G401.6 (cell line): ENCODE data around the gene WSB2.

Experiments used
- FAIRE-seq: peaks from 2 replicates; lab custom pipeline; 2012; peaks lifted over from hg19 to GRCh38; lab: Jason Lieb, UNC

Gene WSB2

GRCh38 chr12:118061873-118062843, 1.2 kb upstream of the WSB2 start:
- FAIRE-seq = no peak

GRCh38 chr12:118060301-118061010, 523 bp downstream of the WSB2 start:
- no peak for FAIRE-seq

GRCh38 chr12:118059341-118060191, 1.4 kb downstream of the WSB2 start:
- no peak for FAIRE-seq

GRCh38 chr12:118058881-118059280, 2.1 kb downstream of the WSB2 start:
- FAIRE-seq = no peak

- FAIRE-seq = no peak
These were observed 2.8 kb downstream of the WSB2 start for GRCh38 chr12:118058227-118058626.

GRCh38 chr12:118055865-118056773, 4.9 kb downstream of the WSB2 start:
- FAIRE-seq = no peak

- no peak for FAIRE-seq
These were observed 5.8 kb downstream of the WSB2 start for GRCh38 chr12:118055144-118055557.

GRCh38 chr12:118053071-118053985, 7.7 kb downstream of the WSB2 start:
- no peak for FAIRE-seq

- FAIRE-seq = no peak
These were observed 8.5 kb downstream of the WSB2 start for GRCh38 chr12:118052324-118053070.

- FAIRE-seq = no peak
These were observed 9.7 kb downstream of the WSB2 start for GRCh38 chr12:118050972-118051910.

- no peak for FAIRE-seq
These were observed 14.5 kb downstream of the WSB2 start for GRCh38 chr12:118046430-118046829.

GRCh38 chr12:118044577-118044976, 16.4 kb downstream of the WSB2 start:
- no peak for FAIRE-seq

- no peak for FAIRE-seq
These were observed 16.9 kb downstream of the WSB2 start for GRCh38 chr12:118044075-118044474.

- FAIRE-seq = no peak
These were observed 18.9 kb downstream of the WSB2 start for GRCh38 chr12:118042091-118042490.

- FAIRE-seq = no peak
These were observed 22.8 kb downstream of the WSB2 start for GRCh38 chr12:118038137-118038536.

- no peak for FAIRE-seq
These were observed 24.1 kb downstream of the WSB2 start for GRCh38 chr12:118036672-118037411.

- no peak for FAIRE-seq
These were observed 25.6 kb downstream of the WSB2 start for GRCh38 chr12:118035190-118036041.
